GM19239 (cell line): ENCODE data around the gene PLA2R1.

ENCODE experiments used
- DNase-seq: peaks from one replicate; pipeline ENCODE4 v3.0.0; 2011; ENCODE audit warnings: low spot score; ENCODE audit not compliant: insufficient read length
- FAIRE-seq: peaks from 2 replicates; lab custom pipeline; 2011; peaks lifted over from hg19 to GRCh38; lab: Jason Lieb, UNC

PLA2R1 gene

GRCh38 chr2:159944874-159945273, 117.5 kb downstream of the PLA2R1 start:
- DNase-seq (no peak), FAIRE-seq (no peak)

- FAIRE-seq (no peak), DNase-seq (no peak)
These were observed 120.3 kb downstream of the PLA2R1 start for GRCh38 chr2:159942146-159942545.

- no peak for FAIRE-seq
These were observed 120.7 kb downstream of the PLA2R1 start for GRCh38 chr2:159941729-159942128.

GRCh38 chr2:159939946-159940345, 122.5 kb downstream of the PLA2R1 start:
- FAIRE-seq (peak; percentile 88), DNase-seq (no peak)

More at GRCh38 chr2:159941729-159942128, 120.7 kb downstream of the PLA2R1 start:
- no peak for DNase-seq

GRCh38 chr2:159938395-159938794, 124.0 kb downstream of the PLA2R1 start:
- FAIRE-seq (no peak), DNase-seq (no peak)

- FAIRE-seq (peak; percentile 42), DNase-seq (no peak)
These were observed 125.9 kb downstream of the PLA2R1 start for GRCh38 chr2:159936471-159936870.

GRCh38 chr2:159933727-159934049, 128.7 kb downstream of the PLA2R1 start:
- FAIRE-seq (peak; percentile 84), DNase-seq (peak; percentile 23)

GRCh38 chr2:159933040-159933726, 129.2 kb downstream of the PLA2R1 start:
- DNase-seq, result no peak
- FAIRE-seq, result peak; percentile 80

- FAIRE-seq (no peak), DNase-seq (no peak)
These were observed 135.7 kb downstream of the PLA2R1 start for GRCh38 chr2:159926695-159927094.

- FAIRE-seq (no peak), DNase-seq (no peak)
These were observed 136.4 kb downstream of the PLA2R1 start for GRCh38 chr2:159925975-159926374.

GRCh38 chr2:159922563-159922962, 139.9 kb downstream of the PLA2R1 start:
- DNase-seq, result no peak
- peak; percentile 90 for FAIRE-seq

- DNase-seq (peak; percentile 39), FAIRE-seq (peak; percentile 90)
These were observed 140.5 kb downstream of the PLA2R1 start for GRCh38 chr2:159921752-159922404.

GRCh38 chr2:159916511-159916910, 145.9 kb downstream of the PLA2R1 start:
- FAIRE-seq (no peak), DNase-seq (no peak)

- DNase-seq (no peak), FAIRE-seq (no peak)
These were observed 148.5 kb downstream of the PLA2R1 start for GRCh38 chr2:159913900-159914299.

- DNase-seq, result no peak
- FAIRE-seq, result peak; percentile 28
These were observed 149.8 kb downstream of the PLA2R1 start for GRCh38 chr2:159912580-159912979.

GRCh38 chr2:159910951-159911350, 151.5 kb downstream of the PLA2R1 start:
- DNase-seq, result no peak

GRCh38 chr2:159908623-159909022, 153.8 kb downstream of the PLA2R1 start:
- FAIRE-seq, result peak; percentile 11
- DNase-seq, result no peak

More at GRCh38 chr2:159910951-159911350, 151.5 kb downstream of the PLA2R1 start:
- peak; percentile 14 for FAIRE-seq

- FAIRE-seq (no peak), DNase-seq (no peak)
These were observed 154.5 kb downstream of the PLA2R1 start for GRCh38 chr2:159907909-159908308.

- DNase-seq, result no peak
- no peak for FAIRE-seq
These were observed 156.3 kb downstream of the PLA2R1 start for GRCh38 chr2:159905926-159906714.

- DNase-seq (peak; percentile 22), FAIRE-seq (peak; percentile 94)
These were observed 157.5 kb downstream of the PLA2R1 start for GRCh38 chr2:159904959-159905305.
